GM18520 (cell line): Measurements from ENCODE around the gene CDC42.
"Not testable (repeated sequence)": the region's sequence is repeated elsewhere in the genome, so short reads cannot be mapped to it uniquely, and the experiment has no call there.

Experiments used
- ATAC-seq: cut with Tn5 transposase; IDR thresholded peaks from one replicate; pipeline ENCODE4 v1.9.1; 2021; ENCODE audit not compliant: unreplicated experiment

CDC42 gene

DNA sequence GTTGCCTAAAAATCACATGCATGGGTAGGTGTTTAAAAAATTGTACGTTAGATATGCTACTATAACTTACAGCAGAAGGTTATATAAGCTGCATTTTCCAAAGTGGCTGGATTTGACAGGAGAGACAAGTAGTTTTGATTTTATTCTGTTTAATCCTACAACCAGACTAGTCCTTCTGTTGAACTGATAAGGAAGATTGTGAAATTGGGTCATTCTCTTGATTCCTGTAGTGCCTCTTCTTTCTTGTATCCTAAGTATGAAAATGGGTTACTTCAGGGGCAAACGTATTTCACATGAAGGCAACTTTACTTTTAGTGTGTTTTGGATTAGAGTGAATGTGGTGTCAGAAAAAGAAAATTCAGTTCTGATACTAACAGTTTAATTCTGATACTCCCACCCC lies 19.0 kb downstream of the CDC42 start:
- no peak for ATAC-seq

DNA sequence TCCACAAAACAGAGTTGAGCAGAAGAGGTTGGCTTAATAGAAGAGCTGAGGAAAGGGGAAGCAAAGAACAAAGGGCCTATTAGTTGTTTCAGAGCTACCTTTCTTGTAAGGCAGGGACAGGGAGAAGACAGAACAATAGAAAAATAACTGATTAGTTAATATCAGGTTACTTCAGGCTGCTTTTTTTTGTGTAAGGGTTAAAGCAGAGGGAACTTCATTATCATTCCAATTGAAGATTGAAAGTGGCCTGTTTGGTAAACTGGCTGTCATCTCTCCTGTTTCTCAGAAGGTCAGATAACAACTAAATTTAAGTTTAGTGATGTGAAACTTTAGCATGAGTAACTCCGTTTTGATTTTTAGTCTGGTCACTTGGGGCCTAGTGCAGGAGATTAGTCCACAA lies 22.3 kb downstream of the CDC42 start:
- ATAC-seq = no peak

DNA sequence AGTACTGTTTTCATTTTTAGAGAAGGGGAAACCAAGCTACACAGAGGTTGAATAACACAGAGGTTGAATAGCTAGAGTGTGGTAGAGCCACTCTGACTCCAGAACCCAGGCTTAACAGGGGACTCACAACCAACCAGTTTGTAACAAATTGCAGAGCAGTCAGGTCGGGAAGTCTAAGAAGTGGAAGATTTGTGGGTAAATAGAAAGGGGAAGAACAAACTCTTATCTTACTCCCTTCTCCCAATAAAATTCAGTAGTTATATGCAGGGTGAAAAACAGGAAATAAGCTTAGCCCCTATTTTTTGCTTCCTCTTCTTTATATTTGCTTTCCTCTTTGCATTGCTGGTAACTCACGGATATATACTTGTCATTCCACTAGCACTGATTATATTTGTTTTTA lies 23.2 kb downstream of the CDC42 start:
- ATAC-seq = no peak

DNA sequence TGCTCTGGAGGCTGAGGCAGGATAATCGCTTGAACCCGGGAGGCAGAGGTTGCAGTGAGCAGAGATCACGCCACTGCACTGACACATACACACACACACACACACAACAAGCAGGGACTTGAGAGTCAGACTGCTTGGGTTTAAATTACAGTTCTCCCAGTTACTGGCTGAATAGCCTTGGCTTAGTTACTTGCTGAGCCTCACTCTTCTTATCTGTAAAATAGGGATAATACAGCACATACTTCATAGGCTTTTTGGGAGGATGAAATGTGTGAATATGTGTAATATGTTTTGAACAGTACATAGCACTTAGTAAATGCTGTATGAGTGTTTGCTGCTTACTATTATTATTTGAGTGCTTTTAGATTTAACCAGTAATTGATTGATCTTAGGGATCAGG lies 23.8 kb downstream of the CDC42 start:
- ATAC-seq = no peak

- ATAC-seq = no peak
These were observed 25.2 kb downstream of the CDC42 start for GRCh38 chr1:22077728-22078127.

GRCh38 chr1:22078133-22078532 lies 25.6 kb downstream of the CDC42 start:
- ATAC-seq = no peak

- ATAC-seq = no peak
These were observed 27.7 kb downstream of the CDC42 start for GRCh38 chr1:22080191-22080590.

- ATAC-seq = no peak
These were observed 35.8 kb downstream of the CDC42 start for GRCh38 chr1:22088331-22088730.

- ATAC-seq = no peak
These were observed 36.6 kb downstream of the CDC42 start for GRCh38 chr1:22089134-22089571.

- no peak for ATAC-seq
These were observed 37.3 kb downstream of the CDC42 start for GRCh38 chr1:22089787-22090186.

GRCh38 chr1:22090867-22091266 lies 38.4 kb downstream of the CDC42 start:
- no peak for ATAC-seq

GRCh38 chr1:22092026-22092768 lies 39.7 kb downstream of the CDC42 start:
- ATAC-seq = not testable (repeated sequence)

DNA sequence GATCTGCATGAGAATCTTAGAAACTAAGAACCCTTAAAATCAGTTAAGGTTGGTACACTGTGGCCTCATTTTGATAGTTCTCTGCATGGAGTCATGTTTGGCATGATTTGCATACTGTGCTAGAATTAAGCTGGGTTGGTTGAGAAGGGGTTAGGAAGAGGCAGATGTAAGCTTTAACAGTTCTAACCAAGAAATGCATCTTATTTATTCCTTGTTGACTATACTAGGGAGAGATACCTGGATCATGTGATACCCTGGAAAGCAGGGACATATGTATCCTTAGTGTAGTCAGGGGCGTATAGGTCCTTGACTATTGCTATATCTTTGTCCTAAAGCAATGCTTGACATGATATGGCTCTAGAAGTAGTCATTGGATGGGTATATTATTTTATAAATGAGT lies 41.0 kb downstream of the CDC42 start:
- ATAC-seq = no peak

DNA sequence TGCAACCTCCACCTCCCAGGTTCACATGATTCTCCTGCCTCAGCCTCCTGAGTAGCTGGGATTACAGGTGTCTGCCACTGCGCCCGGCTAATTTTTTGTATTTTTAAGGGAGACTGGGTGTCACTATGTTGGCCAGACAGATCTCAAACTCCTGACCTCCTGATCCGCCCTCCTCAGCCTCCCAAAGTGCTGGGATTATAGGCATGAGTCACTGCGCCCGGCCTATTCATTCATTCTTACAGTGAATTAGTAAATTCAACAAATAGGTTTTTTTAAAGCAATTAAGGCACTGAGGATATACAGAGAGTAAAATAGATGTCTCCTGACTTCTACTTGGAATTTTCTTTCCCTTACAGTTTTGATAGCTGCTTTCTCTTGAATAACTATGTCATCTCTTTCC lies 43.5 kb downstream of the CDC42 start:
- ATAC-seq = no peak

DNA sequence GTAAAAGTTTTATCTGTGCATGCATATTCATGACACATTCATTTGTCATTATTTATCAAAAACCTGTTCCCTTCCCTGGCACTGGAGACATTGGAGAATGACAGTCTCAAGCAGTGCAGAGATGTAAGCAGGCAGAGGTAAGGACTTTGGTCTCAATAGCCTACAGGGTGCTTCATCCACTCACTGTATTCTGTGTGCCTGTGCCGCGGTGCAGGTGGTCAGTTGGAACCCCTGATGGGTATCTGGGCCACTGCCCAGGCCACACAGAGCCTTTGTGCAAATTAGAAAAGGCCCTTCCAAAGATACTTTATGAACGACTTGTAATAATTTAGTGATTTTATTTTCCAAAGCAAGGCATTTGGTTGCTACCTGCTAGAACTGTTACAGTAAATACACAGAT lies 44.0 kb downstream of the CDC42 start:
- no peak for ATAC-seq

DNA sequence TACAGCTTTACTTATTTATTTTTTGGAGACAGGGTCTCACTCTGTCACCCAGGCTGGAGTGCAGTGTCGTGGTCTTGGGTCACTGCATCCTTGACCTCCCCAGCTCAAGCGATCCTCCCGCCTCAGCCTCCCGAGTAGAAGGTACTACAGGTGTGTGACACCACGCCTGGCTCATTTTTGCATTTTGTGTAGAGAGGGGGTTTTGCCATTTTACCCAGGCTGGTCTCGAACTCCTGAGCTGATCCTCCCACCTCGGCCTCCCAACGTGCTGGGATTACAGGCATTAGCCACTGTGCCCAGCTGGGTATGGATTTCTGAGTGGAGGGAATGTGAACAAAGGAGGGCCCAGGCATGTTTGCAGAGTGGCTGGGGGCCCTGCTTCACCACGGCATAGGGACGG lies 46.2 kb downstream of the CDC42 start:
- ATAC-seq = no peak

DNA sequence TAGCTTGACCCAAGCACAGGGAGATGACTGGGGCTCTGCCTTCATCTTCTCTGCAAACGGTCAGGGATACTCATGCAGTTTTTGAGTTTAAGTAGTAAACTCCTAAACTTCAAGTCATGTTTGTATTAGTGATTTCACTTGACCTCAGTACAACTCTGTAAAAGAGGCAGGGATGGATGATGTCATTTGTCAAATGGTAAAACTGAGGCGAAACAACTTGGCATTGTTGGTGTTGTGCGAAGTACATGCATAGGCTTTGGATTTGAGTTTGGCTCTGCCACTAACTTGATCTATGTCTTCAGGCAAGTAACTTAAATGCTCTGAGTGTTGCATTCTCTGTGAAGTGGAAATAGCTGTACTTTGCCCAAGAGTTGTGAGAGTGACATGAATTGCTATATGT lies 47.7 kb downstream of the CDC42 start:
- ATAC-seq = no peak

DNA sequence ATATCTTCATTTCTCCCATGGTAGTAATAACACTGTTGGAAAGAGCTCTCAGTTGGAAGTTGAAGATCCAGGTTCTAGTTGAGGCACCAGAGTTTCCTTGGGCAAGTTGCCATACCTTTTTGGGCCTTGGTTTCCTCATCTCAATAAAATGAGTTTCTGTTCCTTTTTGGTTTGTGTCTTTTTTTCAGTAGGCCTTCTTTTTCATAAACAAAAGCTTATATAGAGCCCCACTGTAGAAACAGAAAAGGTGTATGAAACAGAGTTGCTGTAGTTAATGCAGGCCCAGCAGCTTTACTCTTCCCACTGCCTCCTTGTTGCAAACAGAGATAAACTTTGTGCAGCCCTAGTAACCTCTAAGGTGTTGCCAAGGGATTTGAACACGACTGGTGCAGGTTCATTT lies 48.7 kb downstream of the CDC42 start:
- no peak for ATAC-seq

GRCh38 chr1:22101995-22102394 lies 49.5 kb downstream of the CDC42 start:
- ATAC-seq = no peak

DNA sequence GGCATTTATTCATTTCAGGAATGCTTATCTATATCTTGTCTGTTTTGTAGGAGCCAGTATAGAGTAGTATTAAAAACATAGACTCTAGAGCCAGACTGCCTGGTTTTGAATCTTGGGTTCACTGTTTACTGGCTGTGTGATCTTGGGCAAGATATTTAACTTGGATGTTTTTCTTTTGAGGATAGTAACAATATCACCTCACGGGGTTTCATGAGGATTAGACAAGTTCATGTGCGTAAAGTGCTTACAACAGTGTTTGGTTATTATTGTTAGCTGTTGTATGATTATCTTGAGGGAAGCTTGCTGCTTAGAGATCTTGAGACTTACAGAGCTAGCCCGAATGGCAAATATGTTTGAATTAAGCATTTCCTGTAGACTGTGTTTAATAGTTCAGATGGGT lies 50.2 kb downstream of the CDC42 start:
- ATAC-seq = no peak

DNA sequence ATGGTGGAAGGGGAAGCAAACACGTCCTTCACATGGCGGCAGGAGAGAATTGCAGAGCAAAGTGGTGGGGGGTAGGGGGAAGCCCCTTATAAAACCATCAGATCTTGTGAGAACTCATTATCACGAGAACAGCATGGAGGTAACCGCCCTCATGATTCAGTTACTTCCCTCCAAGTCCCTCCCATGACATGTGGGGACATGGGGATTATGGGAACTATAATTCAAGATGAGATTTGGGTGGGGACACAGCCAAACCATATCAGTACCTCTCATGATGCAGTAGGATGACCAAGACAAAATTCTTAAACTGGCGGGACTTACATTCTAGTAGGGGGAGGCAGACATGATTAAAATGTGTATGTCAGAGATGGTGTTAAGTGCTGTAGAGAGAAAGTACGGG lies 51.6 kb downstream of the CDC42 start:
- no peak for ATAC-seq

DNA sequence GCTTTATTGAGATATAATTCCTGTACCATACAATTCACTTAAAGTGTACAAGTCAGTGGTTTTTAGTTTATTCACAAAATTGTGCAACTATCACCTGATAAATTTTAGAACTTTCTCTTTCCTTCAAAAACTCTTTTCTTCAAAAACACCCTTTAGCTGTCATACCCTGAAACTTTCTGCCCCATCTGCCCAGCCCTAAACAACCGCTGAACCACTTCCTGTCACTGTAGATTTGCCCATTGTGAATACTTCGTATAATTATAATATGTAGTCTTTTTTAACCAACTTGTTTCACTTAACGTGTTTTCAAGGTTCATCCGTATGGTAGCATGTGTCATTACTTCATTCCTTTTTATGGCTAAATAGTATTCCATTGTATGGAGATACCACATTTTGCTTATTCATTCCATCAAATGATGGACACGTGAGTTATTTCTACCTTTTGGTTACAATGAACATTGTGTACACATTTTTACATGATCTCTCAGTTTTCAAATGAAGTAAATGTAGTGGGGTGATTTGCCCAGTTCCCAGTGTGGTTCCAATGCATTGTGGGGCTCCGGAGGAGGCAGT lies 52.4 kb downstream of the CDC42 start:
- no peak for ATAC-seq

- ATAC-seq = no peak
These were observed 53.2 kb downstream of the CDC42 start for GRCh38 chr1:22105611-22106207.
